Bronchial epithelial cell (primary cell): ENCODE results near the gene GPR32. TPM values are rescaled to one million over a fixed set of nuclear protein-coding genes. Genes with fewer than 3 reads are reported as not detected.

Source experiments
- DNase-seq: peaks from one replicate; pipeline ENCODE4 v3.0.0-alpha.2; 2010; ENCODE audit warnings: low read depth
- FAIRE-seq: peaks from 2 replicates; lab custom pipeline; 2011; peaks lifted over from hg19 to GRCh38; lab: Jason Lieb, UNC
- H3K27me3 ChIP-seq: 2 replicates; pipeline ENCODE4 v1.5.1; 2011; ENCODE audit warnings: low read length; ENCODE audit not compliant: control insufficient read depth, insufficient read depth
- H3K36me3 ChIP-seq: 2 replicates; pipeline ENCODE4 v1.5.1; 2011; ENCODE audit warnings: low read length; ENCODE audit not compliant: control insufficient read depth, insufficient read depth
- H3K4me3 ChIP-seq: 2 replicates; pipeline ENCODE4 v1.5.1; 2011; ENCODE audit warnings: mild to moderate bottlenecking, low read depth, low read length, control low read depth
- total RNA-seq: library from RNA; depleted of rRNA; stranded (reverse); fragments of >200 nt; gene quantifications from 2 replicates; pipeline ENCODE4 v1.2.1, GENCODE V29; 2014
- TF ChIP-seq, protein P1 (sequence below): IDR thresholded peaks from 2 replicates; pipeline ENCODE4 v1.5.1; 2011; ENCODE audit warnings: mild to moderate bottlenecking, moderate library complexity, low read length, control low read depth, inconsistent platforms; ENCODE audit not compliant: insufficient read depth, severe bottlenecking

Gene GPR32
- total RNA-seq, 1 donor from 2014 or later, result not detected

DNA sequence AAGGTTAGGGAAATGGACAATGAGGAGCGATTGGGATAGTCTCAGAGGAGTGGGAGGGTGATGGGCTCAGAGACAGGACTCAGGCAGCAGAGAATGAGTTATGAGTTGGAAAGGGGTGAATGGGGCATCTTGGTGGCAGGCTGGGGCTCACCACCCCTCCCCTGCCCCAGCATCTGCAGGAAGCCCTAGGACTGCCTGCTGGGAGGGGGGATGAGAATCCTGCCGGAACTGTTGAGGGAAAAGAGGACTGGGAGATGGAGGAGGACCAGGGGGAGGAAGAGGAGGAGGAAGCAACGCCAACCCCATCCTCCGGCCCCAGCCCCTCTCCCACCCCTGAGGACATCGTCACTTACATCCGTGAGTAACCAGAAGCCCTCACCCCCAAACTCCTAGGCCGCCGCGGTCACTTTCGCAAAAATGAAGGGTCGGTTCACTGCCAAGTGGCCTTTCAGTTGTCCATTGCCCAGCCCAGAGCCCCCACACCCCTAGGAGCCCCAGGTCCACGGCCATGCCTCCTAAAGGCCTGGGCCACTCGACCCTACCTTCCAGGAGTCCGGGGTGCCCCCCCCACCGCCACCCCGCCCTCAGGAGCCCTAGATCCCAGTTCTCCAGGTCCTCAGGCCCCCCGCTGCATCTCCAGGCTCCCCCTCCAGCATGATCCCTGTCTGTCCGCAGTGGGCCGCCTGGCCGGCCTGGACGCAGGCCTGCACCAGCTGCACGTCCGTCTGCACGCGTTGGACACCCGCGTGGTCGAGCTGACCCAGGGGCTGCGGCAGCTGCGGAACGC is 46.3 kb upstream of the GPR32 start:
- no peak for DNase-seq
- FAIRE-seq, result no peak
- H3K27me3 ChIP-seq, result peaks cover 4% of the 10 kb centered on the region
- H3K36me3 ChIP-seq, result no peaks in the 10 kb centered on the region
- peak overlapping the region; percentile 46 for H3K4me3 ChIP-seq
- TF ChIP-seq, protein P1, sequence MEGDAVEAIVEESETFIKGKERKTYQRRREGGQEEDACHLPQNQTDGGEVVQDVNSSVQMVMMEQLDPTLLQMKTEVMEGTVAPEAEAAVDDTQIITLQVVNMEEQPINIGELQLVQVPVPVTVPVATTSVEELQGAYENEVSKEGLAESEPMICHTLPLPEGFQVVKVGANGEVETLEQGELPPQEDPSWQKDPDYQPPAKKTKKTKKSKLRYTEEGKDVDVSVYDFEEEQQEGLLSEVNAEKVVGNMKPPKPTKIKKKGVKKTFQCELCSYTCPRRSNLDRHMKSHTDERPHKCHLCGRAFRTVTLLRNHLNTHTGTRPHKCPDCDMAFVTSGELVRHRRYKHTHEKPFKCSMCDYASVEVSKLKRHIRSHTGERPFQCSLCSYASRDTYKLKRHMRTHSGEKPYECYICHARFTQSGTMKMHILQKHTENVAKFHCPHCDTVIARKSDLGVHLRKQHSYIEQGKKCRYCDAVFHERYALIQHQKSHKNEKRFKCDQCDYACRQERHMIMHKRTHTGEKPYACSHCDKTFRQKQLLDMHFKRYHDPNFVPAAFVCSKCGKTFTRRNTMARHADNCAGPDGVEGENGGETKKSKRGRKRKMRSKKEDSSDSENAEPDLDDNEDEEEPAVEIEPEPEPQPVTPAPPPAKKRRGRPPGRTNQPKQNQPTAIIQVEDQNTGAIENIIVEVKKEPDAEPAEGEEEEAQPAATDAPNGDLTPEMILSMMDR, result no peak

DNA sequence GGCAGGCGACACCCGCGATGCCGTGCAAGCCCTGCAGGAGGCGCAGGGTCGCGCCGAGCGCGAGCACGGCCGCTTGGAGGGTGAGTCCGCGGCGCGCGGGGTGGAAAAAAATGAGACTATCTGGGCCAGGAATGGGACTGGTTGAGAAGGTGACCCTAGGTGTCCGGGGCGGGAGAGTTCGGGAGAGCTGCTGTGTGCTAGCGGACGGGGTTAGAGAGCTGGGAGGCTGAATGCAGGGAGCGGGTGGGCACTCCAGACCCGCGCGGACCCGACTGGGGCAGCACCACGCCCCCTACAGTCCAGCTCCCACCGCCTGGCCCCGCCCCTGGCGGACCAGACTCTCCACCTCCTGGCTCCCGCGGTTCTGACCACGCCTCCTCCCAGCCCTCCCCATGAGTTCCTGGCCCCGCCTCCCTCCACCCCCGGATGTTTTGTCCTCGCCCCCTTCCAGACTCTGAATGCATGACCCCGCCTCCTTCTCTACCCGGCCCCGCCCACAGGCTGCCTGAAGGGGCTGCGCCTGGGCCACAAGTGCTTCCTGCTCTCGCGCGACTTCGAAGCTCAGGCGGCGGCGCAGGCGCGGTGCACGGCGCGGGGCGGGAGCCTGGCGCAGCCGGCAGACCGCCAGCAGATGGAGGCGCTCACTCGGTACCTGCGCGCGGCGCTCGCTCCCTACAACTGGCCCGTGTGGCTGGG is 45.6 kb upstream of the GPR32 start:
- DNase-seq (peak; percentile 85), FAIRE-seq (no peak)

DNA sequence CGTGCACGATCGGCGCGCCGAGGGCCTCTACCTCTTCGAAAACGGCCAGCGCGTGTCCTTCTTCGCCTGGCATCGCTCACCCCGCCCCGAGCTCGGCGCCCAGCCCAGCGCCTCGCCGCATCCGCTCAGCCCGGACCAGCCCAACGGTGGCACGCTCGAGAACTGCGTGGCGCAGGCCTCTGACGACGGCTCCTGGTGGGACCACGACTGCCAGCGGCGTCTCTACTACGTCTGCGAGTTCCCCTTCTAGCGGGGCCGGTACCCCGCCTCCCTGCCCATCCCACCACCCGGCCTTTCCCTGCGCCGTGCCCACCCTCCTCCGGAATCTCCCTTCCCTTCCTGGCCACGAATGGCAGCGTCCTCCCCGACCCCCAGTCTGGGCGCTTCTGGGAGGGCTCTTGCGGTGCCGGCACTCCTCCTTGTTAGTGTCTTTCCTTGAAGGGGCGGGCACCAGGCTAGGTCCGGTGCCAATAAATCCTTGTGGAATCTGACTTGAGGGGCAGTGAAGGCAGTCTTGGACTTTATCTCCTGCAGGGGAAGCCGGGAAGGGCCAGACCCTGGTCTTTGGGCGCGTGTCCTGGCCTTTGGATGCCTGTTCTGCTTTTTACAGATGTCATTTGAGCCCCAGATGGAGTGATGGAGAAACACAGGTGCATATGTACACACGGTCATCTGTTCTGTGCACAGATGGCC is 44.9 kb upstream of the GPR32 start:
- peak overlapping the region; percentile 46 for H3K4me3 ChIP-seq
- DNase-seq, result no peak
- peaks cover 2% of the 10 kb centered on the region for H3K27me3 ChIP-seq
- FAIRE-seq, result no peak
- no peaks in the 10 kb centered on the region for H3K36me3 ChIP-seq
- TF ChIP-seq, protein P1, result no peak

More for the DNA sequence above, 45.6 kb upstream of the GPR32 start:
- Histone ChIP-seq H3K27me3 (peaks cover 4% of the 10 kb centered on the region), H3K36me3 (no peaks in the 10 kb centered on the region), H3K4me3 (peak overlapping the region; percentile 46)
- TF ChIP-seq, protein P1, result peak; percentile 62

DNA sequence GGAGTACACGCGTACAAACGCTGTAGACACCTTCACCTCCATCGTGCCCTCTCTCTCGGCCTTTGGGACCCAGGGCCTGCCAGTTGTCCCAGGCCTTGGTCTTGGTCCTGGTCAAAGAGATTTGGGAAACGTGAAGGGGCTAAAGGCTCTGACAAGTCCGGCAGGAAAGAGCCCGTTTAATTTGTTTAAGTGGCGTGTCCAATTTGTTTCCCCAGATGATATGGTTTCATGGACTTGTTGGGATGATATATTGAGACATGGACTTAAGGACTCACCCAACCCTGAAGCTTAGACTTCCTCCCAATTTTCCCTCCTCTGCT is 44.4 kb upstream of the GPR32 start:
- TF ChIP-seq, protein P1, result no peak
- peaks cover 2% of the 10 kb centered on the region for H3K27me3 ChIP-seq
- no peak for FAIRE-seq
- no peaks in the 10 kb centered on the region for H3K36me3 ChIP-seq
- no peak overlapping the region for H3K4me3 ChIP-seq
- no peak for DNase-seq

GRCh38 chr19:50728084-50728737 is 42.1 kb upstream of the GPR32 start:
- no peaks in the 10 kb centered on the region for H3K36me3 ChIP-seq
- no peak overlapping the region for H3K4me3 ChIP-seq
- FAIRE-seq (no peak), DNase-seq (no peak)
- TF ChIP-seq, protein P1, result no peak
- H3K27me3 ChIP-seq, result peaks cover 2% of the 10 kb centered on the region
